IPS-15b (cell line): ENCODE data around the gene RGL4.

Experiments used
- H3K27me3 ChIP-seq: one replicate; pipeline ENCODE4 v1.6.1; 2013; ENCODE audit warnings: low read length; ENCODE audit not compliant: control insufficient read depth, insufficient read depth
- H3K36me3 ChIP-seq: one replicate; pipeline ENCODE4 v1.6.1; 2013; ENCODE audit warnings: low read length; ENCODE audit not compliant: control insufficient read depth, insufficient read depth
- H3K4me1 ChIP-seq: one replicate; pipeline ENCODE4 v1.6.1; 2013; ENCODE audit warnings: mild to moderate bottlenecking, low read length; ENCODE audit not compliant: control insufficient read depth, insufficient read depth
- H3K4me3 ChIP-seq: one replicate; pipeline ENCODE4 v1.5.1; 2013; ENCODE audit warnings: low read depth, low read length
- H3K9ac ChIP-seq: one replicate; pipeline ENCODE4 v1.6.1; 2013; ENCODE audit warnings: low read depth, mild to moderate bottlenecking, low read length
- H3K9me3 ChIP-seq: one replicate; pipeline ENCODE4 v1.6.1; 2013; ENCODE audit warnings: mild to moderate bottlenecking, low read length; ENCODE audit not compliant: control insufficient read depth, insufficient read depth

Gene RGL4

DNA sequence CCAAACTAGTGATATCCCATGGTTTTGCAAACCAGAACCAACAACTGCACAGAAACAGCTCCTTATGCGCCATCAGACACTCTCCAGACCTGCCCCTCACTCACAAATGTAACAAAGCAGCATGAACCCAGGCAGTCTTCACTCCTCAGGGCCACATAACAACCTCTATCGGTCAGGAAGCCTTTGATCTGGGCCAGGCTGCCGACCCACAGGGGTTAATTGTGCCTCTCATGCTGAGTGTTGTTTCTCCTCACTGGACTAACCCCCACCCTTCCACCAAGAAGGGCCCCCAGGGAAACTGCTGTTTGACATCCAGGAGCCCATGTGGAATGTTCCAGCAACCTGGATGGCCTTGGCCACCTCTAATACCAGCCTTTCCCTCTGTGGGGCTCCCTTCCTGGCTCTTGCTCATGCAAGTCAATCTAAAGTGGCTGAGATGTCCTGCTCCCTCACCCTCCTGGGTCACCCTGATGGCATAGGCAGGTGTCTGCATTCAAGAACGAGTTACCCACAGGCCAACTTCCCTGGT is 7.9 kb upstream of the RGL4 start:
- no peaks in the 10 kb centered on the region for H3K9me3 ChIP-seq
- H3K4me3 ChIP-seq: no peak overlapping the region
- no peaks in the 10 kb centered on the region for H3K27me3 ChIP-seq
- no peaks in the 10 kb centered on the region for H3K4me1 ChIP-seq
- H3K9ac ChIP-seq: no peak overlapping the region
- peaks cover 15% of the 10 kb centered on the region for H3K36me3 ChIP-seq

DNA sequence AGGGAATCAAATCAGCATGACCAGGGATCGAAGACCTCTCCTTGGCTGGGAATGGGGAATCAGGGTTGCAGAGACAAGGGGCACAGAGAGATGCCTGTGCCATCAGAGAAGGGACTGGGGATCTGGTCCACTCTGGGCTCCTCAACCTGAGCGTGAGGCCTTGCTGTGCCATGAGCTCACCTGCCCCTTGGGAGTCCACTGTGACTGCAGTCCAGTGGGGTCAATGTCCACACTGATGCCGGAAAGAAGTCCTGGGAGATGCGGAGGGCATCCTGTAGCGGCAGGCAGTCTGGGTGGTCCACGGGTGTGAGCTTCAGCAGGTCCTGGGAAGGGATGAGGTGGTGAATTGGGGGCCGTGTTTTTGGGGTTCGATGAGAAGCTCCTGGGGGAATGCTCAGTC is 7.3 kb upstream of the RGL4 start:
- Histone ChIP-seq H3K9ac (no peak overlapping the region), H3K27me3 (no peaks in the 10 kb centered on the region), H3K36me3 (peaks cover 15% of the 10 kb centered on the region), H3K4me1 (no peaks in the 10 kb centered on the region), H3K9me3 (no peaks in the 10 kb centered on the region), H3K4me3 (no peak overlapping the region)

DNA sequence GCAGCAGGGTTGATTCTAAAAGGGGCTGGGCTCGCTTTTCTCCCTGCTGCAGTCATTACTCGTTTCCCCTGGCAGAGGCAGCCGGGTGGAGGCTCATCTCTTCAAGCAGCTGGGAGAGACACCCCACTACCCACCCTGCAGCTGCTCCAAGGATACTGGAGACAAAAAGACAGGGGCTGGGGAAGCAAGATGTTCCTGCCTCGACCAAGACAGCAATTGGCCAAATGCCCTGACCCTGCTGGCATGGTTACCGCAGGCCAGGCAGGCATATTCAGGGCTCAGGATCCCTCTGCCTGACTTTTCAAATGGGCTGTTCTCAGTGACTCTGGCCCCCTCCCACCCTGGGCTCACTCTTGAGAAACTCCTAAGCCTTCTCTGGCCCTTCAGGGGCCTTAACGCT is 6.8 kb upstream of the RGL4 start:
- Histone ChIP-seq H3K9me3 (no peaks in the 10 kb centered on the region), H3K27me3 (no peaks in the 10 kb centered on the region), H3K4me3 (no peak overlapping the region), H3K4me1 (no peaks in the 10 kb centered on the region), H3K36me3 (peaks cover 15% of the 10 kb centered on the region), H3K9ac (no peak overlapping the region)

DNA sequence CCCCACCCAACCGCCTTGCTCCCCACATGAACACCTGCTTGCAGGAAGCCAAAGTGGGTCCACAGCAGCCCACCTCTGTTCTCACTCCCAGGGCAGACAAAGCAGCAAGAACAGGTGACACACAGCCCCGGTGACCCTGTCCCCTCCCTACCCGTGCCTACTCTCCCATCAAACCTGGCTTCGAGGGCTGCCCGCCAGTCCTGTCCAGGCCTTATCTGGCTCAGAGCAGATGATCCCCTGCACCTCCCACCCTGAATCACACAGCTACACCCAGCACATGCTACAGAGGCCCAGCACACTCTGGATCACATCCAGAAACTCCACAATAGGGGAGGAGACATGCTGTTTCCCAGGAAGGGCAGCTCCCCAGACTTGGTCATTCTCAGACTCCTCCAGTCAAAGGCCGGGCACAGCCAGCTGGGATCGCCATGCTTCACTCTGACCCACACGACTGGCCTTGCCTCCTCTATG is 6.2 kb upstream of the RGL4 start:
- Histone ChIP-seq H3K4me3 (no peak overlapping the region), H3K9ac (no peak overlapping the region), H3K9me3 (no peaks in the 10 kb centered on the region), H3K4me1 (no peaks in the 10 kb centered on the region), H3K36me3 (peaks cover 15% of the 10 kb centered on the region), H3K27me3 (no peaks in the 10 kb centered on the region)

DNA sequence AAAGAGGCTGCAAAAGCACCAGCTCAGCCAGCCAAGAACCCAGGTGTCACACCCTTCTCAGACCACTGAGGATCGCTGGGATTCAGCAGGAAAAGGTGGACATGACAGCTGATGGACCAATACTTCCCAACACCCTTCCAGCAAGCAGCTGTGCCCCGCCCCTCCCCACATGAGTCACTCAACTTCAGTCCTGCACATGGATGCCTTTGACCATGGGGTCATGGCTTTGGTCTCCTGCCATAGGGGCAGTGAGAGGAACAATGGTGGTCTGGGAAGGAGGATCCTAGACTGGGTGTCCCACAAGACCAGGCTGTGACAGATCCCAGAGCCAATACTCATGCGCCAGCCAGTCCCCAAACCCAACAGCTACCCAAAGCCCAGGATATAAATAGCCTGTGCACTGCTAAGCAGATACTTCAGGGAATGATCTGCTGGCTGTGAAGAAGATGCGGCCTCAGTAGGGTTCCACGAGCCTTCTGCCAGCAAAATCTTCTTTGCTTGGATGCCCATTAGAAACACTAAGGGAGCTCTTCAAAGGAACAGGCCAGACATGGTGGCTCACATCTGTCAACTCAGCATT is 5.5 kb upstream of the RGL4 start:
- H3K36me3 ChIP-seq: peaks cover 15% of the 10 kb centered on the region
- H3K9ac ChIP-seq: no peak overlapping the region
- no peak overlapping the region for H3K4me3 ChIP-seq
- no peaks in the 10 kb centered on the region for H3K27me3 ChIP-seq
- no peaks in the 10 kb centered on the region for H3K9me3 ChIP-seq
- no peaks in the 10 kb centered on the region for H3K4me1 ChIP-seq

DNA sequence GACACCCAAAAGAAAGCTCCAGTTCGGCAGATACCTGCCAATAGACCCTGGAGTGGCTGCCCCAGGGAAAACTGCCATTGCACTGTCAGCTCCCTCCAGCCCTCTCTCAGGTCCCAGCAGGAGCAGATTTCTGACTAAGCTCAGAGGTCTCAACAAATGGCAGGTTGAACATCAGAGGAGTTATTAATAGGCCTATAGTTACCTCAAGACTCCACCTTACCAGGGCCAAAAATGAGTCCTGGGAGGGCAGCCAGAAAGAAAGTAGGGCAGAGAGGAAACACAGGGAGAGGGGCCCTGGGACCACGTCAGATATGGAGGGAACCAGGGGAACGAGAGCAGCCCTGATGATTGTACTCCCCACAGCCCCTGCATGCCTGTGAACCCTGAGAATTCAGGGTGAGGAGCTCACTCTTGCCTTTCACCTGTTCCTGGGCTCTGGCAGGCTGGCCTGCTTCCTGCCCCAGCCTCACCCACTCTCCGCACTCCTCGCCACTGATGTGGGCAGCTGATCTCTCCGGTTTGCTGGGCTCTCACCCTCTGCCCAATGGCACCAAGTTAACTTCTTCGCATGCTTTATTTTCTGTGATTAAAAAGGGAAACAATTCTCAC is 4.3 kb upstream of the RGL4 start:
- Histone ChIP-seq H3K4me3 (no peak overlapping the region), H3K27me3 (no peaks in the 10 kb centered on the region), H3K9ac (no peak overlapping the region), H3K9me3 (no peaks in the 10 kb centered on the region), H3K36me3 (peaks cover 15% of the 10 kb centered on the region), H3K4me1 (no peaks in the 10 kb centered on the region)

DNA sequence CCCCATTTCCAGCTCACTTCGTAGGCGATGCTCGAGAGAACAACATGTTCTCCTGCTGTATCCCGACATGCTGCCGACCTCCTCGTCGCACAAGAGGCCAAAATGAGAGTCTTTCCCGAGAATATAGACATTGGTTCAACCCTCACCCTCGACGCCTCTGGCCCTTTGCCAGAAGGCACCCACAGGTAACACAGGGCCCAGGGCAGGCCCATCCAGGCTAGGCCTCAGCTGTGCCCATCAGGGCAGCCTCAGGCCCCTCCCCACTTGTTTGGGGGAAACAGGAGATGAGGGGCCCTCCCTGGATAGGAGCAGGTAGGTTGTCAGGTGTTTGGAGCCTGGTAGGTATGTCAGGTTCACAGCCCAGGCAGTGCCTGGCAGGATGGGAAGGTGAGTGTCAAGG is 2.7 kb upstream of the RGL4 start:
- H3K9me3 ChIP-seq: no peaks in the 10 kb centered on the region
- H3K27me3 ChIP-seq: no peaks in the 10 kb centered on the region
- H3K4me1 ChIP-seq: no peaks in the 10 kb centered on the region
- peaks cover 13% of the 10 kb centered on the region for H3K36me3 ChIP-seq
- no peak overlapping the region for H3K4me3 ChIP-seq
- H3K9ac ChIP-seq: no peak overlapping the region

DNA sequence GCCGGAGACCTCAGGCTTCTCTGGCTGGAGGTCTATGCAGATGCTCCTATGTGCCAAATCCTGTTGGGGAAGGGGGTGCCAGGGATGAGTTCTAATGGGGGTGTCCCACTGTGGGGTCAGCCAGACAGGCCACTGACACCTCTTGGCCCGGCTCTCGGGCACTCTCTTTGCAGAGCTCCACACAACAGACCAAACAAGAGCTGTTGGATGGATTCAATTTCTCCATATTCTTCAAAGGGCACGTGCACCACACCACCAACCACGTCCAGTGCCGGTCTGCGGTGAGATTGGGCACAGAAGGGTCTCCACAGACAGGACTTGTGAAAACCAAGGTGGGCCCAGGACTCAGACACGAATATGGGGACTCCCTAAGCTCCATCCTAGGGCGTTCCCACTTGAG is 2.2 kb upstream of the RGL4 start:
- Histone ChIP-seq H3K4me1 (no peaks in the 10 kb centered on the region), H3K4me3 (no peak overlapping the region), H3K9me3 (no peaks in the 10 kb centered on the region), H3K36me3 (peaks cover 9% of the 10 kb centered on the region), H3K9ac (no peak overlapping the region), H3K27me3 (no peaks in the 10 kb centered on the region)

DNA sequence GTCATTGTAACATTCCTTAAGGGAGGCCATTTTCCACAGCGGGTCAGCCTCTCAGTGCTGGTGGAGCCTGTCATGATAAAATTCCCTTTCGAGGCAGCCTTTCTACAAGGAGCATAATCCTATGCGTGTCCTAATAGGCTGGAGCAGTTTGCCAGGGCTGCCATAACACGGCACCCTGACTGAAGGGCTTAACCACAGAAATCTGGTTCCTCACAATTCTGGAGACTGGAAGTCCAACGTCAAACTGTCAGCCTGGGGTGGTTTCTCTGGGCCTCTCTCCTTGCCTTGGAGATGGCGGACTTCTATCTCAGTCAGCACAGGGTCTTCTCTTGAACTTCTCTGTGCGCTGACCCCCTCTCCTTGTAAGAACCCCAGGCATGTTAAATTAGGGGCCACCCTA is 1.4 kb upstream of the RGL4 start:
- Histone ChIP-seq H3K36me3 (peaks cover 12% of the 10 kb centered on the region), H3K27me3 (no peaks in the 10 kb centered on the region), H3K9ac (no peak overlapping the region), H3K9me3 (no peaks in the 10 kb centered on the region), H3K4me1 (no peaks in the 10 kb centered on the region), H3K4me3 (no peak overlapping the region)

DNA sequence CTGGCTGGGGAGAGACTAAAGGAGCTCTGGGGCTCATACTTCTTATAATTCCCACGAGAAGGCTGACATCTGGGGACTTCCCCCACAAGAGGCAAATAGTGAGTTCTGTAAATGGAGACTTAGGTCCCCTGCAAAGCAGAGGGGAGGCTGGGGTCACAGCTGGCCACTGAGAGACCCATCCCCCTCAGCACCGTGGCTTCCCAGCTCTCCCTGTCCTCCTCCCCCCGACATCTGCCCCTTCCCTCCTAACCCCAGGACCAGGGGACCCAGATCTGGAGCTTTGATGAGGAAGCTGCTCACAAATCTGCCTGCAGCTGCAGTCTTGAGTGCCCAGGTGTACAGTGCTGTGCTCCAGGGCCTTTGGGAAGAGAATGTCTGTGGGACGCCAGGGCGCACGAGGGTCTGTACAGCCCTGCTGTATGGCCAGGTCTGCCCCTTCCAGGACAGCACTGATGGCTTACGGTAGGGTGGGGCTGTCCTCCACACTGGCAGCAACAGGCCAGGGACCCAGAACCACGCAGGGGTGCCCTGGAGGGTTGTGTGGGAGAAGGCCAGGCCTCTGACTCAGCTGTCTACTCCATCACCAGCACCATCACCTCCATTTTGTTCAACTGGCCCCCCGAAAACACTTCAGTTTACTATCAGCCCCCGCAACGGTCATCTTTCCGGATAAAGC is 1.1 kb downstream of the RGL4 start:
- Histone ChIP-seq H3K36me3 (peaks cover 24% of the 10 kb centered on the region), H3K9ac (no peak overlapping the region), H3K4me1 (no peaks in the 10 kb centered on the region), H3K4me3 (no peak overlapping the region), H3K27me3 (no peaks in the 10 kb centered on the region), H3K9me3 (no peaks in the 10 kb centered on the region)

DNA sequence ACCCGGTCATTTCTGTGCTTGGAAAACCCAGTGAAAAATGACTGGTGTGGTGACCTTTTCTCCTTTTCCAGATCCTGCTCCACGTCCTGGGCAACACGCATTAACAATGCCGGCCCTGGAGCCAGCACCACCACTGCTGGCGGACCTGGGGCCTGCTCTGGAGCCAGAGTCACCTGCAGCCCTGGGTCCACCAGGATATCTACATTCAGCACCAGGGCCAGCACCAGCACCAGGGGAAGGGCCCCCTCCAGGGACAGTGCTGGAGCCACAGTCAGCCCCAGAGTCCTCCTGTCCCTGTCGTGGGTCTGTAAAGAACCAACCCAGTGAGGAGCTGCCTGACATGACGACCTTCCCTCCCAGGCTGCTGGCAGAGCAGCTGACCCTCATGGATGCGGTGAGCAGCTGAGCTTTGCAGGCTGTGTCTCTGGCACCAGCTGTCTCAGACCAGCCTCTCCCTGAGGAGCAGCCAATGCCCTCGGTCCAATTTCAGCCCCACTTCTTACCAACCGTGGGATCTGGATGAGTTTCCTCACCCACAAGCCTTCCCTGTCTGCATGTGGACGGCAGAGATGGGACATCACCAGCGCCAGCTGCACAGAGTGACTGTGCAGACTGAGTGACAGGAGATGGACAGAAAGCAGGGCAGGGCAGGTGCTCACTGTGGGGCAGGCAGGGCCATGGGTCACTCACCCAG is 1.9 kb downstream of the RGL4 start:
- H3K9me3 ChIP-seq: no peaks in the 10 kb centered on the region
- no peak overlapping the region for H3K9ac ChIP-seq
- peaks cover 24% of the 10 kb centered on the region for H3K36me3 ChIP-seq
- no peaks in the 10 kb centered on the region for H3K4me1 ChIP-seq
- no peaks in the 10 kb centered on the region for H3K27me3 ChIP-seq
- no peak overlapping the region for H3K4me3 ChIP-seq
